Endothelial cell of umbilical vein (primary cell): ENCODE measurements around the gene PCLO. TPM values are rescaled to one million over a fixed set of nuclear protein-coding genes. Genes with fewer than 3 reads are reported as not detected.

Source experiments
- BruUV-seq: library from RNA; stranded (reverse); fragments of 400-500 nt; replicated peaks from 2 replicates; lab custom pipeline; 2021; lab: Mats Ljungman, UMichigan
- CTCF ChIA-PET: fragments of 300-600, 350-600 bp; sonication (Branson Sonifier 250); formaldehyde crosslinking; loops from one replicate; lab custom pipeline; 2021; ENCODE audit warnings: antibody characterized with exemption, inconsistent platforms; lab: Charles Lee
- POLR2A ChIA-PET: fragments of 300-600, 350-600 bp; sonication (Branson Sonifier 250); formaldehyde crosslinking; loops from one replicate; lab custom pipeline; 2021; ENCODE audit warnings: antibody characterized with exemption, inconsistent platforms; lab: Charles Lee
- DNase-seq: peaks from one replicate; pipeline ENCODE4 v3.0.0-alpha.2; 2011; ENCODE audit warnings: low read depth, low spot score
- FAIRE-seq: peaks from 2 replicates; lab custom pipeline; 2011; peaks lifted over from hg19 to GRCh38; lab: Jason Lieb, UNC
- H2AFZ ChIP-seq: 2 replicates; pipeline ENCODE4 v1.6.0; 2012; ENCODE audit warnings: low read depth, low read length, control low read depth, inconsistent platforms
- H3K27ac ChIP-seq: 2 replicates; pipeline ENCODE4 v1.5.1; 2011; ENCODE audit warnings: low read depth, mild to moderate bottlenecking, control low read depth, low read length, moderate library complexity; ENCODE audit not compliant: insufficient read depth
- H3K27me3 ChIP-seq, 2 experiments: 2 replicates each; pipeline versions ENCODE4 v1.6.0 to v1.6.1; 2011; ENCODE audit warnings: low read length in 2 of 2, mixed read lengths in 1 of 2; ENCODE audit not compliant: control insufficient read depth in 2 of 2, insufficient read depth in 2 of 2
- H3K36me3 ChIP-seq, 2 experiments: 2 replicates in 1 of 2; 3 replicates in 1 of 2; pipeline ENCODE4 v1.5.1; 2011; ENCODE audit warnings: low read length in 2 of 2, mild to moderate bottlenecking in 1 of 2, moderate library complexity in 1 of 2; ENCODE audit not compliant: control insufficient read depth in 2 of 2, insufficient read depth in 2 of 2; ENCODE audit errors: extremely low read depth in 1 of 2
- H3K4me1 ChIP-seq: 3 replicates; pipeline ENCODE4 v1.5.1; 2011; ENCODE audit warnings: mild to moderate bottlenecking, low read length; ENCODE audit not compliant: control insufficient read depth, insufficient read depth; ENCODE audit errors: extremely low read depth
- H3K4me2 ChIP-seq: 2 replicates; pipeline ENCODE4 v1.6.1; 2011; ENCODE audit warnings: low read length, control low read depth, mixed read lengths; ENCODE audit not compliant: insufficient read depth
- H3K4me3 ChIP-seq, 3 experiments: fragments of 200-600 bp in 1 of 3; sonication (generic), shearing (Covaris generic) in 1 of 3; replicated peaks in 1 of 3; 2 replicates each; pipeline ENCODE4 v1.5.1; 2011 to 2016; ENCODE audit warnings: control low read depth in 3 of 3, low read length in 3 of 3, mild to moderate bottlenecking in 2 of 3, inconsistent platforms in 1 of 3, low read depth in 1 of 3, moderate library complexity in 1 of 3; ENCODE audit not compliant: insufficient read depth in 1 of 3
- H3K79me2 ChIP-seq: 2 replicates; pipeline ENCODE4 v1.6.0; 2012; ENCODE audit warnings: low read length, inconsistent platforms; ENCODE audit not compliant: control insufficient read depth, insufficient read depth
- H3K9ac ChIP-seq: replicated peaks from 2 replicates; pipeline ENCODE3; 2011; ENCODE audit warnings: low read length, control low read depth; ENCODE audit not compliant: insufficient read depth; ENCODE audit errors: extremely low read depth
- H3K9me1 ChIP-seq: replicated peaks from 3 replicates; pipeline ENCODE4 v1.6.0; 2011; ENCODE audit warnings: mild to moderate bottlenecking, low read length; ENCODE audit not compliant: control insufficient read depth, insufficient read depth; ENCODE audit errors: extremely low read depth
- H3K9me3 ChIP-seq: replicated peaks from 2 replicates; pipeline ENCODE4 v1.5.1; 2012; ENCODE audit warnings: low read length, inconsistent platforms; ENCODE audit not compliant: control insufficient read depth, insufficient read depth
- H4K20me1 ChIP-seq: replicated peaks from 2 replicates; pipeline ENCODE3; 2011; ENCODE audit warnings: mild to moderate bottlenecking, low read length; ENCODE audit not compliant: control insufficient read depth, insufficient read depth; ENCODE audit errors: extremely low read depth
- EZH2 ChIP-seq: IDR thresholded peaks from 2 replicates; pipeline ENCODE4 v1.6.1; 2012; ENCODE audit warnings: borderline replicate concordance, low read depth, mild to moderate bottlenecking, moderate library complexity, low read length, inconsistent platforms; ENCODE audit not compliant: severe bottlenecking
- FOS ChIP-seq: IDR thresholded peaks from 2 replicates; pipeline ENCODE4 v1.6.1; 2011; ENCODE audit warnings: mild to moderate bottlenecking, low read length, moderate library complexity, borderline replicate concordance; ENCODE audit not compliant: insufficient read depth
- GATA2 ChIP-seq: IDR thresholded peaks from 2 replicates; pipeline ENCODE4 v1.7.0; 2011; ENCODE audit warnings: low read depth, mild to moderate bottlenecking, moderate library complexity, mixed read lengths, low read length; ENCODE audit not compliant: insufficient read length, insufficient read depth
- JUN ChIP-seq: IDR thresholded peaks from 2 replicates; pipeline ENCODE4 v1.6.1; 2011; ENCODE audit warnings: borderline replicate concordance, low read depth; ENCODE audit not compliant: insufficient read length, insufficient read depth
- POLR2A ChIP-seq: IDR thresholded peaks from 2 replicates; pipeline ENCODE4 v1.6.1; 2012; ENCODE audit warnings: low read depth, mild to moderate bottlenecking, control low read depth, low read length
- POLR2AphosphoS5 ChIP-seq: IDR thresholded peaks from 2 replicates; pipeline ENCODE4 v1.6.1; 2012; ENCODE audit warnings: low read depth, mild to moderate bottlenecking, control low read depth, low read length, moderate library complexity; ENCODE audit not compliant: insufficient read depth
- dilution Hi-C: fragments of 300-500 bp; cut with MboI; formaldehyde crosslinking; loops from one replicate; pipeline ENCODE4 v1.15.0; 2019; ENCODE audit warnings: low sequenced_read_pairs; ENCODE audit not compliant: extremely low pct_ligation_motif_present
- intact Hi-C: fragments of 100-400 bp; cut with micrococcal nuclease; formaldehyde crosslinking; loops from one replicate; pipeline ENCODE4 v1.10.0; 2022
- polyA plus RNA-seq, 4 experiments: library from polyadenylated mRNA; depleted of rRNA in 3 of 4; stranded (reverse) in 3 of 4; unstranded in 1 of 4; fragments of >200 nt; gene quantifications; 2 replicates each; pipeline versions ENCODE4 v1.2.1 to v1.2.3, GENCODE V29; 2011 to 2012; ENCODE audit warnings: missing spikeins in 1 of 4
- total RNA-seq: library from RNA; stranded (reverse); gene quantifications from 2 replicates; pipeline ENCODE4 v1.2.3, GENCODE V29; 2021
- TF ChIP-seq, protein P1 (sequence below): IDR thresholded peaks from 2 replicates; pipeline ENCODE4 v1.6.1; 2011; ENCODE audit not compliant: insufficient read depth, insufficient read length

The PCLO gene
- total and polyA plus RNA-seq, 2 donors (not counting 3 experiments of a cell fraction or from before 2014, with no cell fraction given) = 0.04 to 0.75 TPM

DNA sequence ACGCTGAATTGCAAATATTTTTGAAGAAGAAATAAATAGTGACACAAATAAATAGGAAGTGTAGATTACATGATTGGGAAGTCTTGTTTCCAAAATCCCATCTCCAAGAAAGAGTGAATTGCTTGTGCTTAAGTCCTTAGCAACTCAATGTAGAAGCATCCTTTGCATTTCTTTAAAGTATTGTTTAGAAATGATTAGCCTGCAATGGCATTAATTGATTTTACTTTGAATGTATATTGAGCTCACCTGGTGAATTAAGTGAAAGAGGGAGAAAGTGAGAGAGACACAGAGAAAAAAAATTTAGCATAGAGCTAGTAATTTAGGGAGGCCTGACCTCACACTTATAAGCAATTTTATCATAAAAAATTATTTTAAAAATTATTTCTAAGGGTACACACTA, 49.0 kb upstream of the PCLO start:
- CTCF ChIA-PET = interaction anchor here (1.0 to 1.9 kb wide), 3 partner anchors 8 to 15 kb away, joined by 3 to 9 read pairs (median 5); no protein-coding TSS in a partner anchor
- DNase-seq (no peak), FAIRE-seq (no peak)
- H3K9me3 ChIP-seq = no peaks in the 10 kb centered on the region
- no peaks in the 10 kb centered on the region for H3K36me3 ChIP-seq
- no peaks in the 10 kb centered on the region for H3K9me1 ChIP-seq
- no peaks in the 10 kb centered on the region for H3K4me1 ChIP-seq
- no peak overlapping the region for H3K27ac ChIP-seq
- no peak overlapping the region for H3K9ac ChIP-seq
- dilution Hi-C loops (no loop called here), intact Hi-C loops (no loop called here)
- H3K4me3 ChIP-seq = no peak overlapping the region
- TF ChIP-seq, protein P1, sequence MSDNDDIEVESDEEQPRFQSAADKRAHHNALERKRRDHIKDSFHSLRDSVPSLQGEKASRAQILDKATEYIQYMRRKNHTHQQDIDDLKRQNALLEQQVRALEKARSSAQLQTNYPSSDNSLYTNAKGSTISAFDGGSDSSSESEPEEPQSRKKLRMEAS = no peak
- no peak for TF ChIP-seq JUN
- H3K79me2 ChIP-seq = no peaks in the 10 kb centered on the region
- H4K20me1 ChIP-seq = no peaks in the 10 kb centered on the region
- no TSS peak for BruUV-seq
- POLR2A ChIA-PET = no interaction called here
- H3K27me3 ChIP-seq = no peaks in the 10 kb centered on the region
- no peak overlapping the region for H2AFZ ChIP-seq
- no peak overlapping the region for H3K4me2 ChIP-seq

DNA sequence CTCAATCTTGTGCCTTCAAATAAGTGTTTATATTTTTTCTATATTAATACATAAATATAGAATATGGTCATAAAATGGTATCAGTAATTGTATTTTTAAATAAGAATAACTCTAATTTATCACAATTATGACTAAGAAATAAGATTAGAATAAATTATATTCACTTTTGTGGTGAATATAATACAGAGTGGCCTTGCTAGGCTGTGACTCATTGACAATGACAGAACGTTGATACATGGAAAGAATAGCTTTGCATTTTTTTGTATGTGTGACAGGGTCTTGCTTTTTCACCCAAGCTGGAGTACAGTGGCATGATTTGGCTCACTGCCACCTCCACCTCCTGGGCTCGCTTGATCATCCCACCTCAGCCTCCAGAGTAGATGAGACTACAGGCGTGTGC, 47.8 kb upstream of the PCLO start:
- no peaks in the 10 kb centered on the region for H3K9me1 ChIP-seq
- BruUV-seq = no TSS peak
- no peak overlapping the region for H3K27ac ChIP-seq
- no peaks in the 10 kb centered on the region for H3K4me1 ChIP-seq
- H3K4me2 ChIP-seq = no peak overlapping the region
- H3K9ac ChIP-seq = no peak overlapping the region
- no peak overlapping the region for H3K4me3 ChIP-seq
- POLR2A ChIA-PET = no interaction called here
- no peaks in the 10 kb centered on the region for H4K20me1 ChIP-seq
- H3K27me3 ChIP-seq = no peaks in the 10 kb centered on the region
- no peaks in the 10 kb centered on the region for H3K79me2 ChIP-seq
- TF ChIP-seq, protein P1 = no peak
- TF ChIP-seq POLR2A (no peak), POLR2AphosphoS5 (no peak), GATA2 (no peak), JUN (no peak), EZH2 (no peak), FOS (no peak)
- no peaks in the 10 kb centered on the region for H3K36me3 ChIP-seq
- intact Hi-C loops (no loop called here), dilution Hi-C loops (no loop called here)
- DNase-seq (no peak), FAIRE-seq (no peak)
- CTCF ChIA-PET = interaction anchor here (1.0 to 1.9 kb wide), 3 partner anchors 8 to 13 kb away, joined by 3 to 9 read pairs (median 5); no protein-coding TSS in a partner anchor
- H3K9me3 ChIP-seq = no peaks in the 10 kb centered on the region
- no peak overlapping the region for H2AFZ ChIP-seq
